Neural cell (in vitro differentiated cells): ENCODE measurements around the gene HUNK. TPM values are rescaled to one million over a fixed set of nuclear protein-coding genes. Genes with fewer than 3 reads are reported as not detected.

Experiments
- H2AFZ ChIP-seq: fragments of 200-600, 300-800 bp; sonication (generic), shearing (Covaris generic); 2 replicates; pipeline ENCODE4 v1.6.0; 2014; ENCODE audit warnings: low read depth, mild to moderate bottlenecking, antibody characterized with exemption, low read length, moderate library complexity
- H3F3A ChIP-seq: fragments of 200-600 bp; shearing (Covaris generic); 2 replicates; pipeline ENCODE4 v1.6.1; 2016; ENCODE audit warnings: mild to moderate bottlenecking, moderate library complexity, mixed read lengths, antibody characterized with exemption, low read length; ENCODE audit not compliant: insufficient read depth, poor library complexity, severe bottlenecking
- H3K27ac ChIP-seq: fragments of 200-600, 300-800 bp; sonication (generic), shearing (Covaris generic); 2 replicates; pipeline ENCODE4 v1.5.1; 2014; ENCODE audit warnings: mild to moderate bottlenecking, low read length, moderate library complexity
- H3K27me3 ChIP-seq: fragments of 300-800, 200-600 bp; sonication (generic), shearing (Covaris generic); 2 replicates; pipeline ENCODE4 v1.6.0; 2014; ENCODE audit warnings: mild to moderate bottlenecking, low read depth, low read length, moderate library complexity; ENCODE audit not compliant: insufficient read depth
- H3K36me3 ChIP-seq: fragments of 300-800, 200-600 bp; sonication (generic), shearing (Covaris generic); 2 replicates; pipeline ENCODE4 v1.5.1; 2014; ENCODE audit warnings: mild to moderate bottlenecking, antibody characterized with exemption, low read length, moderate library complexity; ENCODE audit not compliant: insufficient read depth
- H3K4me2 ChIP-seq: fragments of 300-800, 200-600 bp; sonication (generic), shearing (Covaris generic); 2 replicates; pipeline ENCODE4 v1.6.0; 2014; ENCODE audit warnings: mild to moderate bottlenecking, low read length
- H3K4me3 ChIP-seq: fragments of 300-800, 200-600 bp; sonication (generic), shearing (Covaris generic); 2 replicates; pipeline ENCODE4 v1.5.1; 2014; ENCODE audit warnings: mild to moderate bottlenecking, low read length, moderate library complexity
- H3K79me2 ChIP-seq: fragments of 200-600 bp; shearing (Covaris generic); replicated peaks from 2 replicates; pipeline ENCODE4 v1.6.0; 2014; ENCODE audit warnings: mild to moderate bottlenecking, low read length, moderate library complexity; ENCODE audit not compliant: insufficient read depth
- H3K9ac ChIP-seq: fragments of 300-800, 200-600 bp; sonication (generic), shearing (Covaris generic); 2 replicates; pipeline ENCODE4 v1.6.1; 2016; ENCODE audit warnings: mild to moderate bottlenecking, low read length, mixed read lengths
- H3K9me2 ChIP-seq: fragments of 200-600 bp; shearing (Covaris generic); 2 replicates; pipeline ENCODE4 v1.6.1; 2016; ENCODE audit warnings: mild to moderate bottlenecking, low read length, mixed read lengths; ENCODE audit not compliant: insufficient read depth
- H3K9me3 ChIP-seq: fragments of 200-600, 300-800 bp; sonication (generic), shearing (Covaris generic); 2 replicates; pipeline ENCODE4 v1.6.1; 2016; ENCODE audit warnings: mild to moderate bottlenecking, mixed run types, low read length, moderate library complexity, mixed read lengths
- H4K20me1 ChIP-seq: fragments of 200-600 bp; shearing (Covaris generic); 2 replicates; pipeline ENCODE4 v1.6.1; 2016; ENCODE audit warnings: mild to moderate bottlenecking, mixed run types; ENCODE audit not compliant: insufficient read depth
- EP300 ChIP-seq: fragments of 450-650 bp; conservative IDR thresholded peaks from 2 replicates; pipeline ENCODE4 v1.6.1; 2014; ENCODE audit warnings: antibody characterized with exemption, mild to moderate bottlenecking, moderate library complexity; ENCODE audit not compliant: poor library complexity, severe bottlenecking
- EZH2 ChIP-seq: fragments of 200-600, 300-800 bp; shearing (Covaris generic), sonication (generic); IDR thresholded peaks from 2 replicates; pipeline ENCODE4 v1.6.1; 2014; ENCODE audit warnings: antibody characterized with exemption, low read length, borderline replicate concordance, mild to moderate bottlenecking; ENCODE audit not compliant: insufficient read depth, poor library complexity, severe bottlenecking
- MXI1 ChIP-seq: fragments of 450-650 bp; conservative IDR thresholded peaks from 2 replicates; pipeline ENCODE4 v1.6.1; 2014; ENCODE audit warnings: antibody characterized with exemption, mild to moderate bottlenecking; ENCODE audit not compliant: poor library complexity, severe bottlenecking
- POLR2AphosphoS5 ChIP-seq: IDR thresholded peaks from 2 replicates; pipeline ENCODE4 v1.6.1; 2012
- RAD21 ChIP-seq: fragments of 450-650 bp; conservative IDR thresholded peaks from 2 replicates; pipeline ENCODE4 v1.6.1; 2014; ENCODE audit warnings: antibody characterized with exemption, mild to moderate bottlenecking, moderate library complexity
- REST ChIP-seq: IDR thresholded peaks from 2 replicates; pipeline ENCODE4 v1.6.1; 2012; ENCODE audit warnings: borderline replicate concordance
- SMC3 ChIP-seq: fragments of 450-650 bp; conservative IDR thresholded peaks from 2 replicates; pipeline ENCODE4 v1.6.1; 2014; ENCODE audit warnings: antibody characterized with exemption, mild to moderate bottlenecking, moderate library complexity; ENCODE audit not compliant: poor library complexity
- TAF1 ChIP-seq: IDR thresholded peaks from 2 replicates; pipeline ENCODE4 v1.6.1; 2012; ENCODE audit warnings: low read depth
- polyA plus RNA-seq: library from polyadenylated mRNA; depleted of rRNA; stranded (reverse); fragments of >200 nt; gene quantifications from 2 replicates; pipeline ENCODE4 v1.2.3, GENCODE V29; 2014
- TF ChIP-seq, protein P1 (sequence below): fragments of 450-650 bp; IDR thresholded peaks from 2 replicates; pipeline ENCODE4 v1.5.1; 2014; ENCODE audit warnings: antibody characterized with exemption, mild to moderate bottlenecking, moderate library complexity; ENCODE audit not compliant: poor library complexity, severe bottlenecking

The HUNK gene
- polyA plus RNA-seq, 1 donor from 2014 or later, result 9.3 TPM

- Histone ChIP-seq H4K20me1 (no peaks in the 10 kb centered on the region), H3K9me2 (no peaks in the 10 kb centered on the region), H3K4me2 (no peak overlapping the region), H3K9me3 (no peaks in the 10 kb centered on the region), H3K27ac (no peak overlapping the region), H3K4me3 (no peak overlapping the region), H3F3A (no peaks in the 10 kb centered on the region), H2AFZ (no peak overlapping the region), H3K27me3 (peaks cover 3% of the 10 kb centered on the region), H3K79me2 (peaks cover 3% of the 10 kb centered on the region), H3K36me3 (no peaks in the 10 kb centered on the region), H3K9ac (no peak overlapping the region)
- TF ChIP-seq RAD21, result no peak
- TF ChIP-seq, protein P1, sequence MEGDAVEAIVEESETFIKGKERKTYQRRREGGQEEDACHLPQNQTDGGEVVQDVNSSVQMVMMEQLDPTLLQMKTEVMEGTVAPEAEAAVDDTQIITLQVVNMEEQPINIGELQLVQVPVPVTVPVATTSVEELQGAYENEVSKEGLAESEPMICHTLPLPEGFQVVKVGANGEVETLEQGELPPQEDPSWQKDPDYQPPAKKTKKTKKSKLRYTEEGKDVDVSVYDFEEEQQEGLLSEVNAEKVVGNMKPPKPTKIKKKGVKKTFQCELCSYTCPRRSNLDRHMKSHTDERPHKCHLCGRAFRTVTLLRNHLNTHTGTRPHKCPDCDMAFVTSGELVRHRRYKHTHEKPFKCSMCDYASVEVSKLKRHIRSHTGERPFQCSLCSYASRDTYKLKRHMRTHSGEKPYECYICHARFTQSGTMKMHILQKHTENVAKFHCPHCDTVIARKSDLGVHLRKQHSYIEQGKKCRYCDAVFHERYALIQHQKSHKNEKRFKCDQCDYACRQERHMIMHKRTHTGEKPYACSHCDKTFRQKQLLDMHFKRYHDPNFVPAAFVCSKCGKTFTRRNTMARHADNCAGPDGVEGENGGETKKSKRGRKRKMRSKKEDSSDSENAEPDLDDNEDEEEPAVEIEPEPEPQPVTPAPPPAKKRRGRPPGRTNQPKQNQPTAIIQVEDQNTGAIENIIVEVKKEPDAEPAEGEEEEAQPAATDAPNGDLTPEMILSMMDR, result no peak
- TF ChIP-seq REST, result no peak
- no peak for TF ChIP-seq TAF1
- no peak for TF ChIP-seq MXI1
- TF ChIP-seq SMC3, result no peak
- TF ChIP-seq EZH2, result no peak
- TF ChIP-seq POLR2AphosphoS5, result no peak
- no peak for TF ChIP-seq EP300
Measured at GRCh38 chr21:31911138-31911907, 38.5 kb downstream of the HUNK start.

- Histone ChIP-seq H2AFZ (no peak overlapping the region), H3K4me2 (no peak overlapping the region), H3K9me3 (no peaks in the 10 kb centered on the region), H4K20me1 (no peaks in the 10 kb centered on the region), H3K27me3 (peaks cover under 1% of the 10 kb centered on the region), H3F3A (no peaks in the 10 kb centered on the region), H3K79me2 (no peaks in the 10 kb centered on the region), H3K9ac (no peak overlapping the region), H3K36me3 (no peaks in the 10 kb centered on the region), H3K4me3 (no peak overlapping the region), H3K9me2 (no peaks in the 10 kb centered on the region), H3K27ac (no peak overlapping the region)
- TF ChIP-seq SMC3 (no peak), POLR2AphosphoS5 (no peak), TAF1 (no peak), RAD21 (no peak), MXI1 (no peak), EP300 (no peak), REST (no peak), EZH2 (no peak)
- TF ChIP-seq, protein P1, result no peak
Measured at GRCh38 chr21:31912501-31912900, 39.7 kb downstream of the HUNK start.
